Hepatocyte (in vitro differentiated cells): ENCODE data around the gene OR14I1.

ENCODE experiments used
- CTCF ChIP-seq: fragments of 200-600 bp; sonication (generic); IDR thresholded peaks from 2 replicates; pipeline ENCODE4 v1.5.1; 2016; ENCODE audit warnings: antibody characterized with exemption, mild to moderate bottlenecking; ENCODE audit not compliant: poor library complexity
- EZH2 ChIP-seq: fragments of 200-600 bp; sonication (generic); IDR thresholded peaks from 2 replicates; pipeline ENCODE4 v1.6.1; 2016; ENCODE audit warnings: antibody characterized with exemption, mild to moderate bottlenecking, borderline replicate concordance
- EZH2phosphoT487 ChIP-seq: fragments of 200-600 bp; sonication (generic); IDR thresholded peaks from one replicate; pipeline ENCODE4 v1.6.1; 2018; ENCODE audit warnings: antibody characterized with exemption, mild to moderate bottlenecking, low read depth, moderate library complexity; ENCODE audit not compliant: unreplicated experiment, severe bottlenecking

GRCh38 chr1:248710305-248710900 is 7.8 kb upstream of the OR14I1 start:
- TF ChIP-seq EZH2phosphoT487 (no peak), CTCF (no peak), EZH2 (no peak)
